Measurements from ENCODE around the gene RAB3IL1. TPM values are rescaled to one million over a fixed set of nuclear protein-coding genes. Genes with fewer than 3 reads are reported as not detected.

RAB3IL1 gene
- total RNA-seq, 1 donor from 2014 or later = 9.5 TPM

DNA sequence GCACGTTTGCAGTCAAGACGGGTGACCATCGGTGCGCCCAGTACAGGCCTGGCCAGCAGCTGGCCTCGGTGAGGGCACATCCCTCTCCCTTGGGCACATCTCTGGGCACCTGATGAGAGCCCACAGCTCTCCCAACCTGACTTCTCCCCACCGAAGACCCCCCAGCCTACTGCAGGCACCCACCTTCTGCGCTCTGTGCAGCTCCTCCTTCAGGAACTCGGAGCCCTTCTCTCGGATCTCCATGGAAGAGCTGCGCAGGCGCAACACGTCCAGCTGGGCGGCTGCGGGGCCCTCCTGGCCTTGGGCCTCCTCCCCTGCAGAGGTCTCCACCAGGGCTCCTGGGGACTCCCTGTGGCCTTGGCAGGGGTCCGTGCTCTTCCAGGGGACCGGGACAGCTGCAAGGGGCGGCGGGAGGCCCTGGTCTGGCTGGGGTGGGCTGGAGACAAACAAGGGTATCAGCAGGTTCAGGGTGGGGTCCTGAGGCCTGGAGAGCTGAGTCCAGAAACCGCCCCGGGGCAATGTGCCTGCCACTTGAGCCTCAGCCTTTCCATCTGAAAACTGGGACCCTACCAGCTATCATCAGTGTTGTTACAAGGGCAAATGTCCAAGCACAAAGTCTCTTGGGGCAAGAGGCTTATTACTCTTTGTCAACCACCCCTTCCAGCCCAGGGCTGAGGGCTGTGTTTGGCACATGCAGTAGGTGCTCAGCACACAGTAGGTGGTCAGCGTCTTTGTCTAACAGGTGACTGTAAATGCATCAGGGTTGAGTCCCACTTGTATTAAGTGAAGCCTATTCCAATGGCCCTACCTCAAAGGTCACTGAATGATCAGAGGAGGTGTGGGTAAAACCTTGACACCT, 9.3 kb downstream of the RAB3IL1 start:
- TF ChIP-seq CTCF (IDR thresholded peaks at IDR 0.05; ENCODE audit: borderline replicate concordance) = no peak
- H3K27ac ChIP-seq (replicated peaks) = peak overlapping the region; percentile 54
- peaks cover 39% of the 10 kb centered on the region for H3K36me3 ChIP-seq
- peak; percentile 15 for DNase-seq
- H3K4me1 ChIP-seq = peaks cover 41% of the 10 kb centered on the region
- H3K9me3 ChIP-seq (replicated peaks) = no peaks in the 10 kb centered on the region
- H3K4me3 ChIP-seq = no peak overlapping the region
- no peaks in the 10 kb centered on the region for H3K27me3 ChIP-seq (ENCODE audit: low read depth)
- intact Hi-C loops (cut with micrococcal nuclease) = no loop called here

DNA sequence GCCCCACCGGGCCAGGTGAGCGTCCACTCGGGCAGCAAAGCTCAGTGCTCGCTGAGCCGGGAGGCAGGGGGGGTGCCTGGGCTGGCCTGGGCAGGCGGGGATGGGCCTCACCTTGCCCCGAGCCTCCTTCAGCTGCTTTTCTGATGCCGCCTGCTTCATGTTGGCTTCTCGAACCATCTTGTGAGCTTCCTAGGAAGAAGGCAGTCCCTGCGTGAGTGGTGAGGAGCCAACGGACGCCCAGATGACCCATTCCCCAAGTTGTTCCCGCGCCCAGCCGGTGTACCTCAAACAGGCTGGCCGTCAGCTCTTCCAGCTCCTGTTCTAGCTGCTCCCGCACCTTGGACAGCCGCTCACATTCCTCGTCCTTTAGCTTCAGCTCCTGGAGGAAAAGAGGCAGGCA, 10.1 kb downstream of the RAB3IL1 start:
- Histone ChIP-seq H3K4me3 (no peak overlapping the region), H3K36me3 (peaks cover 41% of the 10 kb centered on the region), H3K4me1 (peaks cover 40% of the 10 kb centered on the region), H3K9me3 (replicated peaks) (no peaks in the 10 kb centered on the region), H3K27ac (replicated peaks) (peak overlapping the region; percentile 30), H3K27me3 (ENCODE audit: low read depth) (no peaks in the 10 kb centered on the region)
- TF ChIP-seq CTCF (IDR thresholded peaks at IDR 0.05; ENCODE audit: borderline replicate concordance) = no peak
- no peak for DNase-seq
- intact Hi-C loops (cut with micrococcal nuclease) = no loop called here

- peaks cover 47% of the 10 kb centered on the region for H3K36me3 ChIP-seq
- H3K27ac ChIP-seq (replicated peaks) = no peak overlapping the region
- intact Hi-C loops (cut with micrococcal nuclease) = no loop called here
- H3K9me3 ChIP-seq (replicated peaks) = no peaks in the 10 kb centered on the region
- no peak overlapping the region for H3K4me3 ChIP-seq
- DNase-seq = no peak
- peaks cover 32% of the 10 kb centered on the region for H3K4me1 ChIP-seq
- no peaks in the 10 kb centered on the region for H3K27me3 ChIP-seq (ENCODE audit: low read depth)
- TF ChIP-seq CTCF (IDR thresholded peaks at IDR 0.05; ENCODE audit: borderline replicate concordance) = no peak
Observed at GRCh38 chr11:61906522-61906909, 10.8 kb downstream of the RAB3IL1 start.

GRCh38 chr11:61905801-61906521, 11.4 kb downstream of the RAB3IL1 start:
- H3K9me3 ChIP-seq (replicated peaks) = no peaks in the 10 kb centered on the region
- H3K36me3 ChIP-seq = peaks cover 52% of the 10 kb centered on the region
- intact Hi-C loops (cut with micrococcal nuclease) = no loop called here
- H3K27me3 ChIP-seq (ENCODE audit: low read depth) = no peaks in the 10 kb centered on the region
- H3K4me1 ChIP-seq = peaks cover 27% of the 10 kb centered on the region
- H3K4me3 ChIP-seq = no peak overlapping the region
- H3K27ac ChIP-seq (replicated peaks) = no peak overlapping the region
- TF ChIP-seq CTCF (IDR thresholded peaks at IDR 0.05; ENCODE audit: borderline replicate concordance) = no peak
- DNase-seq = no peak

DNA sequence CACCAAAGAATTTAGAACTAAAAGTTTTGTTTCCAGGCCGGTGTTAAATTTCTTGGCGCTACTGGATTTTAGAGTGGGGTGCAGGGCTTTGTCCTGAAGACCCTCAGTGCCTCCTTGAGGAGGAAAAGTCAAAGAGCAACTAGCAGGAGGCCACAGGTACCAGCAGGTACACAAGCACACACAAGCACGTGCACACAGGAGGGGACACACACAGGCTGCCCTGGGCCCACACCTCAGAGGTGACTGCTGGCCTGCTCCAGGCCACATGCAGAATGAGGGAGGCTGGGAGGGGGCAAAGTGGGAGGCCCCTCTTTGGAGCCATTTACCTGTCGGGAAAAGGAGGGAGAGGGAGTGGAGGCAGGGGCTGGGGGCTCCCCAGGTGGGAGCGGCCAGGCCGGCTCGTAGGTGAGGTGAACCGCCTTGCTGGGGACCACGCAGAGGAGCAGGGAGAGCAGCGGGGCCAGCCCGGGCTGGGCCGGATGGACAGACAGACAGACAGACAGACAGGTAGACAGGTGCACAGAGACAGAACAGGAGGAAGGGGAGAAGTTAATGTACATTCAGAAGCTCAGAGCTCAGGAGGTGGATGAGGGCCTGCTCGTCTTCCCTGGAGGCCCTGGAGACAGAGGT, 12.2 kb downstream of the RAB3IL1 start:
- peaks cover 52% of the 10 kb centered on the region for H3K36me3 ChIP-seq
- H3K27me3 ChIP-seq (ENCODE audit: low read depth) = no peaks in the 10 kb centered on the region
- peaks cover 19% of the 10 kb centered on the region for H3K4me1 ChIP-seq
- H3K9me3 ChIP-seq (replicated peaks) = no peaks in the 10 kb centered on the region
- no peak overlapping the region for H3K4me3 ChIP-seq
- no peak for TF ChIP-seq CTCF (IDR thresholded peaks at IDR 0.05; ENCODE audit: borderline replicate concordance)
- intact Hi-C loops (cut with micrococcal nuclease) = no loop called here
- no peak overlapping the region for H3K27ac ChIP-seq (replicated peaks)
- DNase-seq = no peak

Measured in left ventricle myocardium inferior (tissue), 1 donor.